OCI-LY7 (cell line): Measurements from ENCODE around the gene C1QA. TPM values are rescaled to one million over a fixed set of nuclear protein-coding genes. Genes with fewer than 3 reads are reported as not detected.

Experiments
- BruUV-seq: library from RNA; stranded (reverse); fragments of 400-500 nt; replicated peaks from 2 replicates; lab custom pipeline; 2021; lab: Mats Ljungman, UMichigan
- CTCF ChIA-PET: fragments of 300-600 bp; sonication (Branson Sonifier 250); formaldehyde crosslinking; loops from one replicate; lab custom pipeline; 2022; ENCODE audit warnings: antibody characterized with exemption; ENCODE audit not compliant: unreplicated experiment; lab: Charles Lee
- POLR2A ChIA-PET: fragments of 300-600 bp; sonication (Branson Sonifier 250); formaldehyde crosslinking; loops from one replicate; lab custom pipeline; 2022; ENCODE audit warnings: antibody characterized with exemption; lab: Charles Lee
- DNase-seq: peaks from one replicate; pipeline ENCODE4 v3.0.0-alpha.2; 2015; ENCODE audit warnings: low spot score
- H2AFZ ChIP-seq: fragments of 200-600 bp; sonication (generic), shearing (Covaris generic); 2 replicates; pipeline ENCODE4 v1.6.1; 2014; ENCODE audit warnings: mild to moderate bottlenecking, antibody characterized with exemption, low read length, moderate library complexity
- H3K27ac ChIP-seq: fragments of 200-600 bp; sonication (generic); 2 replicates; pipeline ENCODE4 v1.5.1; 2014; ENCODE audit warnings: mixed run types, low read depth, mild to moderate bottlenecking, moderate library complexity, low read length, inconsistent platforms; ENCODE audit not compliant: poor library complexity, severe bottlenecking
- H3K36me3 ChIP-seq: fragments of 200-600 bp; sonication (generic); 2 replicates; pipeline ENCODE4 v1.6.1; 2014; ENCODE audit warnings: mild to moderate bottlenecking, antibody characterized with exemption, low read length, moderate library complexity, mixed read lengths; ENCODE audit not compliant: insufficient read depth
- H3K4me1 ChIP-seq: fragments of 200-600 bp; sonication (generic); 2 replicates; pipeline ENCODE4 v1.5.1; 2014; ENCODE audit warnings: mild to moderate bottlenecking, low read length; ENCODE audit not compliant: insufficient read depth, poor library complexity, severe bottlenecking
- H3K4me2 ChIP-seq: fragments of 200-600 bp; sonication (generic); 2 replicates; pipeline ENCODE4 v1.6.1; 2014; ENCODE audit warnings: mild to moderate bottlenecking, low read length
- H3K4me3 ChIP-seq: fragments of 200-600 bp; sonication (generic); 2 replicates; pipeline ENCODE4 v1.5.1; 2014; ENCODE audit warnings: mild to moderate bottlenecking, low read depth, low read length; ENCODE audit not compliant: poor library complexity, severe bottlenecking
- H3K79me2 ChIP-seq: fragments of 200-600 bp; sonication (generic); 2 replicates; pipeline ENCODE4 v1.6.1; 2016; ENCODE audit warnings: low read depth, mild to moderate bottlenecking, low read length, moderate library complexity, mixed read lengths; ENCODE audit not compliant: insufficient read depth
- H3K9me2 ChIP-seq: fragments of 200-600 bp; sonication (generic); 2 replicates; pipeline ENCODE4 v1.6.1; 2016; ENCODE audit warnings: mild to moderate bottlenecking, low read length, mixed read lengths; ENCODE audit not compliant: insufficient read depth
- H3K9me3 ChIP-seq: fragments of 200-600 bp; sonication (generic); 2 replicates; pipeline ENCODE4 v1.6.1; 2014; ENCODE audit warnings: mild to moderate bottlenecking, mixed run types, low read length, mixed read lengths
- H4K20me1 ChIP-seq: fragments of 200-600 bp; sonication (generic); 2 replicates; pipeline ENCODE4 v1.6.1; 2014; ENCODE audit warnings: mild to moderate bottlenecking, antibody characterized with exemption, low read length, moderate library complexity, mixed read lengths; ENCODE audit not compliant: insufficient read depth
- EZH2phosphoT487 ChIP-seq: fragments of 200-600 bp; sonication (generic); IDR thresholded peaks from 2 replicates; pipeline ENCODE4 v1.6.1; 2018; ENCODE audit warnings: low read depth, borderline replicate concordance, mild to moderate bottlenecking, mixed run types, antibody characterized with exemption, low read length, moderate library complexity, mixed read lengths
- intact Hi-C: fragments of 100-400 bp; cut with micrococcal nuclease; formaldehyde crosslinking; loops from one replicate; pipeline ENCODE4 v1.10.0; 2022; ENCODE audit not compliant: unreplicated experiment
- total RNA-seq, 2 experiments: library from RNA; depleted of rRNA in 1 of 2; stranded (reverse); fragments of >200 nt in 1 of 2; shearing (Covaris generic) in 1 of 2; gene quantifications; 2 replicates each; pipeline ENCODE4 v1.2.3, GENCODE V29; 2014 to 2022
- TF ChIP-seq, protein P1 (sequence below): fragments of 200-600 bp; sonication (generic); conservative IDR thresholded peaks from 2 replicates; pipeline ENCODE4 v1.5.1; 2014; ENCODE audit warnings: mild to moderate bottlenecking, antibody characterized with exemption, low read length, moderate library complexity, mixed read lengths

C1QA gene
- total RNA-seq, 2 experiments from 2014 or later = not detected

DNA sequence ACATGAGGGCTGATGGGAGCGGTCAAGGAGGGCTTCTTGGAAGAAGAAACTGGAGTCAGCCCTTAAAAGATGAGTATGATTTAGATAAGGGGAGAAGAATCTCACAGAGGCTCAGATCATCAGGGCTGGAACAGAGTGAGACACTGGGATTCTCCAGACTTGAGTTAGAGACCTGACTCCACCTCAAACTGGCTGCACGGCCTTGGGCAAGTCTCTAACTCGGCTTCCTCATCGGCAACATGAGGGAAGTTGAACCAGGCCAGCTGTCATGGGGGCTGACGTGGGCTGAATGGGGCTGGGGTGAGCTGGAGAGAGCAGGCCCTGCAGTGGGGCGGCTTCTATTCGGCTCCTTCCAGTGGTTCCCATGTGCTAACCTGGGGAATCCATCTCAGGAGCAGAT, 9.5 kb downstream of the C1QA start:
- Histone ChIP-seq H4K20me1 (no peaks in the 10 kb centered on the region; the same call in 1 of the 2 replicates), H3K27ac (no peak overlapping the region), H2AFZ (no peak overlapping the region), H3K4me3 (no peak overlapping the region), H3K36me3 (no peaks in the 10 kb centered on the region), H3K9me2 (no peaks in the 10 kb centered on the region), H3K4me2 (no peak overlapping the region), H3K79me2 (no peaks in the 10 kb centered on the region), H3K4me1 (no peaks in the 10 kb centered on the region), H3K9me3 (no peaks in the 10 kb centered on the region)
- POLR2A ChIA-PET = interaction anchor here (0.7 kb wide), 1 partner anchor 129 kb away, joined by 3 read pairs; no protein-coding TSS in a partner anchor
- no TSS peak for BruUV-seq
- TF ChIP-seq, protein P1, sequence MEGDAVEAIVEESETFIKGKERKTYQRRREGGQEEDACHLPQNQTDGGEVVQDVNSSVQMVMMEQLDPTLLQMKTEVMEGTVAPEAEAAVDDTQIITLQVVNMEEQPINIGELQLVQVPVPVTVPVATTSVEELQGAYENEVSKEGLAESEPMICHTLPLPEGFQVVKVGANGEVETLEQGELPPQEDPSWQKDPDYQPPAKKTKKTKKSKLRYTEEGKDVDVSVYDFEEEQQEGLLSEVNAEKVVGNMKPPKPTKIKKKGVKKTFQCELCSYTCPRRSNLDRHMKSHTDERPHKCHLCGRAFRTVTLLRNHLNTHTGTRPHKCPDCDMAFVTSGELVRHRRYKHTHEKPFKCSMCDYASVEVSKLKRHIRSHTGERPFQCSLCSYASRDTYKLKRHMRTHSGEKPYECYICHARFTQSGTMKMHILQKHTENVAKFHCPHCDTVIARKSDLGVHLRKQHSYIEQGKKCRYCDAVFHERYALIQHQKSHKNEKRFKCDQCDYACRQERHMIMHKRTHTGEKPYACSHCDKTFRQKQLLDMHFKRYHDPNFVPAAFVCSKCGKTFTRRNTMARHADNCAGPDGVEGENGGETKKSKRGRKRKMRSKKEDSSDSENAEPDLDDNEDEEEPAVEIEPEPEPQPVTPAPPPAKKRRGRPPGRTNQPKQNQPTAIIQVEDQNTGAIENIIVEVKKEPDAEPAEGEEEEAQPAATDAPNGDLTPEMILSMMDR = no peak
- TF ChIP-seq EZH2phosphoT487 = no peak
- CTCF ChIA-PET = no interaction called here
- DNase-seq = no peak
- intact Hi-C loops = no loop called here

DNA sequence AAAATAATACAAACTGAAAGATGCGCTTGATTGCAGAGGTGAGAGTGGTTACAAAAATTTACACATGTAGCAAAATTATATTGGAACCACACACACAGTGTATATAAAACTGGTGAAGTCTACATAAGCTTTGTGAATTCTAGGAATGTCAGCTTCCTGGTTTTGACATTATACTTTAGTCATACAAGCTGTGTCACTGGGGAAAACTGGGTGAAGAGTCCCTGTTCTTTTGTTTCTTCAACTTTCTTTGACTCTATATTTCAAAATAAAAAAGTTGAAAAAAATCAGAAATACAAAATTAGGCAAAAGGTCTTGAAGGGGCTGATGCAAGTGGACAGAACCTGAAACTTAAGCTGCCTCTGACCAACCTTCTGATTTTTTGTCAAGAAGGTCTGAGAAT, 10.0 kb downstream of the C1QA start:
- POLR2A ChIA-PET = interaction anchor here (0.7 kb wide), 1 partner anchor 130 kb away, joined by 3 read pairs; no protein-coding TSS in a partner anchor
- H3K36me3 ChIP-seq = no peaks in the 10 kb centered on the region
- H4K20me1 ChIP-seq = no peaks in the 10 kb centered on the region; the same call in 1 of the 2 replicates
- no peak overlapping the region for H2AFZ ChIP-seq
- no peaks in the 10 kb centered on the region for H3K4me1 ChIP-seq
- no peak overlapping the region for H3K4me3 ChIP-seq
- no TSS peak for BruUV-seq
- TF ChIP-seq EZH2phosphoT487 = no peak
- TF ChIP-seq, protein P1 = no peak
- no peak overlapping the region for H3K27ac ChIP-seq
- no peak for DNase-seq
- no peaks in the 10 kb centered on the region for H3K9me2 ChIP-seq
- H3K9me3 ChIP-seq = no peaks in the 10 kb centered on the region
- H3K4me2 ChIP-seq = no peak overlapping the region
- intact Hi-C loops = no loop called here
- no peaks in the 10 kb centered on the region for H3K79me2 ChIP-seq
- CTCF ChIA-PET = interaction anchor here (0.8 kb wide), 1 partner anchor 227 kb away, joined by 3 read pairs; no protein-coding TSS in a partner anchor

DNA sequence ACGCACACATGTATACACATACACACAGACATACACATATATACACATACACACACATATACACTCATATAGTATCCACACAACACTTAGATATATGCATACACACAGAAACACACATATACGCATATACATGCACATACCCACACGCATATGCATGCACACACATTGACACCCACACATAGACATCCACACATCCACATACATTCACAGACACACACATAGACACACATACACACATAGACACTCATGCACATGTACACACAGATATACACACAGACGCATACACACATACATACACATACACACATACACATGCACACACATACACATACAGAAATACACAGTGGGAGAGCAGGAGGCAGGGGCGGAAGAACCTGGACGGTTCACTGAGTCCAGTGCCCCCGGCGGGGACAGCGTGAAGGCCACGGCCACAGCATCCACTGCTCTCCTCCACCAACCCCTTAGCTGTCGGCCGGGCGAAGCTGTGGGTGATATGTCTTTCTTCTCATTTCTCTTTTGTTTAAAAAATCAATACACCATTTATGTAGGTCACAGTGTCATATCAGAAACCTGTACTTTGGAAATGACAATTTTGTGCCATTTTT, 13.8 kb downstream of the C1QA start:
- DNase-seq = no peak
- no peak overlapping the region for H3K4me2 ChIP-seq
- ChIA-PET POLR2A (no interaction called here), CTCF (no interaction called here)
- TF ChIP-seq, protein P1 = no peak
- TF ChIP-seq EZH2phosphoT487 = no peak
- no peaks in the 10 kb centered on the region for H3K36me3 ChIP-seq
- intact Hi-C loops = no loop called here
- H3K27ac ChIP-seq = no peak overlapping the region
- H2AFZ ChIP-seq = no peak overlapping the region
- H3K9me2 ChIP-seq = no peaks in the 10 kb centered on the region
- no peaks in the 10 kb centered on the region; the same call in 1 of the 2 replicates for H4K20me1 ChIP-seq
- H3K79me2 ChIP-seq = no peaks in the 10 kb centered on the region
- no peaks in the 10 kb centered on the region for H3K4me1 ChIP-seq
- no peaks in the 10 kb centered on the region for H3K9me3 ChIP-seq
- BruUV-seq = no TSS peak
- no peak overlapping the region for H3K4me3 ChIP-seq
